ENCODE data around the gene INPP5A. TPM values are rescaled to one million over a fixed set of nuclear protein-coding genes. Genes with fewer than 3 reads are reported as not detected.

Gene INPP5A
- total and polyA plus RNA-seq, 2 of the 13 experiments (the other 11 are each of a cell fraction or from before 2014, with no cell fraction given), result 17.5 to 37.9 TPM

DNA sequence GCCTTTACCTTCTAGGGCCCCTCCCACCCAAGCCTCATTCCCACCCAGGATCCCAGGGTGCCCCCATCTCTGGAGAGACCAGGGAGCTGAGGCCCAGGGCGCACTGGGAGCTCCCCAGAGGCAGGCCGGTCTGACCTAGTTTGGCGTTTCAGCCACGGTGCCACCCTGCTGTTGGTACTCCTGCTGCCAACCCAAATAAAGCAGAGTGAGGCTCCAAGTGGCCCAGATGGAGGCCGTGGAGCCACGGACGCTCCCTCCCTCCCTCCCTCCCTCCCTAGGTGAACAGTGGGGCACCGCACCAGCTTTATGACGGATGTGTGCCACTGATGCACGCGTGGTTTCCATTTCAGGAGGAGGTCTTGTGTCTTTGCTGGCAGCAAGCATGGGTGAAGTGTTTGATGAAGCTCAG lies 1.8 kb downstream of the INPP5A start (continued):
- TF ChIP-seq ZNF12 (CRISPR knock-in tag; IDR thresholded peaks at IDR 0.05) (no peak), HNRNPUL1 (IDR thresholded peaks at IDR 0.05; ENCODE audit: low read depth, low read length) (no peak), JUND (CRISPR knock-in tag; IDR thresholded peaks at IDR 0.05) (no peak), ZNF713 (CRISPR knock-in tag; IDR thresholded peaks at IDR 0.05) (no peak), ZNF660 (CRISPR knock-in tag; IDR thresholded peaks at IDR 0.05; ENCODE audit: borderline replicate concordance, low read depth) (no peak), NR1H2 (CRISPR knock-in tag; IDR thresholded peaks at IDR 0.05; ENCODE audit: borderline replicate concordance, low read depth) (no peak), ATM (IDR thresholded peaks at IDR 0.05; ENCODE audit: borderline replicate concordance) (no peak)
- TF ChIP-seq, protein P1, sequence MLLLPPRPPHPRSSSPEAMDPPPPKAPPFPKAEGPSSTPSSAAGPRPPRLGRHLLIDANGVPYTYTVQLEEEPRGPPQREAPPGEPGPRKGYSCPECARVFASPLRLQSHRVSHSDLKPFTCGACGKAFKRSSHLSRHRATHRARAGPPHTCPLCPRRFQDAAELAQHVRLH (CRISPR knock-in tag; IDR thresholded peaks at IDR 0.05; ENCODE audit: borderline replicate concordance, low read depth), result no peak
- TF ChIP-seq, protein P2, sequence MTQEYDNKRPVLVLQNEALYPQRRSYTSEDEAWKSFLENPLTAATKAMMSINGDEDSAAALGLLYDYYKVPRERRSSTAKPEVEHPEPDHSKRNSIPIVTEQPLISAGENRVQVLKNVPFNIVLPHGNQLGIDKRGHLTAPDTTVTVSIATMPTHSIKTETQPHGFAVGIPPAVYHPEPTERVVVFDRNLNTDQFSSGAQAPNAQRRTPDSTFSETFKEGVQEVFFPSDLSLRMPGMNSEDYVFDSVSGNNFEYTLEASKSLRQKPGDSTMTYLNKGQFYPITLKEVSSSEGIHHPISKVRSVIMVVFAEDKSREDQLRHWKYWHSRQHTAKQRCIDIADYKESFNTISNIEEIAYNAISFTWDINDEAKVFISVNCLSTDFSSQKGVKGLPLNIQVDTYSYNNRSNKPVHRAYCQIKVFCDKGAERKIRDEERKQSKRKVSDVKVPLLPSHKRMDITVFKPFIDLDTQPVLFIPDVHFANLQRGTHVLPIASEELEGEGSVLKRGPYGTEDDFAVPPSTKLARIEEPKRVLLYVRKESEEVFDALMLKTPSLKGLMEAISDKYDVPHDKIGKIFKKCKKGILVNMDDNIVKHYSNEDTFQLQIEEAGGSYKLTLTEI (CRISPR knock-in tag; conservative IDR thresholded peaks at IDR 0.05), result no peak
- TF ChIP-seq, protein P3, sequence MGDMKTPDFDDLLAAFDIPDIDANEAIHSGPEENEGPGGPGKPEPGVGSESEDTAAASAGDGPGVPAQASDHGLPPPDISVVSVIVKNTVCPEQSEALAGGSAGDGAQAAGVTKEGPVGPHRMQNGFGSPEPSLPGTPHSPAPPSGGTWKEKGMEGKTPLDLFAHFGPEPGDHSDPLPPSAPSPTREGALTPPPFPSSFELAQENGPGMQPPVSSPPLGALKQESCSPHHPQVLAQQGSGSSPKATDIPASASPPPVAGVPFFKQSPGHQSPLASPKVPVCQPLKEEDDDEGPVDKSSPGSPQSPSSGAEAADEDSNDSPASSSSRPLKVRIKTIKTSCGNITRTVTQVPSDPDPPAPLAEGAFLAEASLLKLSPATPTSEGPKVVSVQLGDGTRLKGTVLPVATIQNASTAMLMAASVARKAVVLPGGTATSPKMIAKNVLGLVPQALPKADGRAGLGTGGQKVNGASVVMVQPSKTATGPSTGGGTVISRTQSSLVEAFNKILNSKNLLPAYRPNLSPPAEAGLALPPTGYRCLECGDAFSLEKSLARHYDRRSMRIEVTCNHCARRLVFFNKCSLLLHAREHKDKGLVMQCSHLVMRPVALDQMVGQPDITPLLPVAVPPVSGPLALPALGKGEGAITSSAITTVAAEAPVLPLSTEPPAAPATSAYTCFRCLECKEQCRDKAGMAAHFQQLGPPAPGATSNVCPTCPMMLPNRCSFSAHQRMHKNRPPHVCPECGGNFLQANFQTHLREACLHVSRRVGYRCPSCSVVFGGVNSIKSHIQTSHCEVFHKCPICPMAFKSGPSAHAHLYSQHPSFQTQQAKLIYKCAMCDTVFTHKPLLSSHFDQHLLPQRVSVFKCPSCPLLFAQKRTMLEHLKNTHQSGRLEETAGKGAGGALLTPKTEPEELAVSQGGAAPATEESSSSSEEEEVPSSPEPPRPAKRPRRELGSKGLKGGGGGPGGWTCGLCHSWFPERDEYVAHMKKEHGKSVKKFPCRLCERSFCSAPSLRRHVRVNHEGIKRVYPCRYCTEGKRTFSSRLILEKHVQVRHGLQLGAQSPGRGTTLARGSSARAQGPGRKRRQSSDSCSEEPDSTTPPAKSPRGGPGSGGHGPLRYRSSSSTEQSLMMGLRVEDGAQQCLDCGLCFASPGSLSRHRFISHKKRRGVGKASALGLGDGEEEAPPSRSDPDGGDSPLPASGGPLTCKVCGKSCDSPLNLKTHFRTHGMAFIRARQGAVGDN (CRISPR knock-in tag; IDR thresholded peaks at IDR 0.05), result peak; percentile 14; the same call in 1 of the 2 replicates

All from HepG2 (cell line).